OCI-LY1 (cell line): ENCODE data around the gene ENOX2.

Experiments used
- EZH2 ChIP-seq: fragments of 200-600 bp; sonication (generic), shearing (Covaris generic); IDR thresholded peaks from 2 replicates; pipeline ENCODE4 v1.8.0; 2017; ENCODE audit warnings: borderline replicate concordance, mixed run types, mild to moderate bottlenecking, antibody characterized with exemption, low read length, moderate library complexity, mixed read lengths
- TF ChIP-seq, protein P1 (sequence below): fragments of 200-600 bp; sonication (generic), shearing (Covaris generic); IDR thresholded peaks from 2 replicates; pipeline ENCODE4 v1.5.1; 2017; ENCODE audit warnings: mild to moderate bottlenecking, antibody characterized with exemption, low read length, moderate library complexity, mixed read lengths

DNA sequence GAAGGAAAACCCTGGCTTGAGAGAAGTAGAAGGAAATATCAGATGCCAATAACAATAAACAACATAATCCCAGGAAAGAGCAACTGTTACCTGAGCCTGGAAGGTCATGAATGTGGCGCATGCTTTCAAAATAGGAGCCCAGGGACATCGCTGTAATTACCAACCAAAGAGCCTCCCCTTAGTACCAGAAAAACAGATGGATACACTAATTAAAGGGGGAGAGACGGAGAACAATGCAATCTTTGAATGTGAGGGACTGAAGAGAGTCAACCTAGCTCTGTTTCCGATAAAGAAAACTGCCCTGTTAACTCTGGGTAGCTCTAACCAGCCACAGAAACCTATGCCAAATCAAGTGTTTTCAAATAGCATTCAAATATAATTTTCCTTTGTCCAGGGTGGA is 161.4 kb downstream of the ENOX2 start:
- TF ChIP-seq, protein P1, sequence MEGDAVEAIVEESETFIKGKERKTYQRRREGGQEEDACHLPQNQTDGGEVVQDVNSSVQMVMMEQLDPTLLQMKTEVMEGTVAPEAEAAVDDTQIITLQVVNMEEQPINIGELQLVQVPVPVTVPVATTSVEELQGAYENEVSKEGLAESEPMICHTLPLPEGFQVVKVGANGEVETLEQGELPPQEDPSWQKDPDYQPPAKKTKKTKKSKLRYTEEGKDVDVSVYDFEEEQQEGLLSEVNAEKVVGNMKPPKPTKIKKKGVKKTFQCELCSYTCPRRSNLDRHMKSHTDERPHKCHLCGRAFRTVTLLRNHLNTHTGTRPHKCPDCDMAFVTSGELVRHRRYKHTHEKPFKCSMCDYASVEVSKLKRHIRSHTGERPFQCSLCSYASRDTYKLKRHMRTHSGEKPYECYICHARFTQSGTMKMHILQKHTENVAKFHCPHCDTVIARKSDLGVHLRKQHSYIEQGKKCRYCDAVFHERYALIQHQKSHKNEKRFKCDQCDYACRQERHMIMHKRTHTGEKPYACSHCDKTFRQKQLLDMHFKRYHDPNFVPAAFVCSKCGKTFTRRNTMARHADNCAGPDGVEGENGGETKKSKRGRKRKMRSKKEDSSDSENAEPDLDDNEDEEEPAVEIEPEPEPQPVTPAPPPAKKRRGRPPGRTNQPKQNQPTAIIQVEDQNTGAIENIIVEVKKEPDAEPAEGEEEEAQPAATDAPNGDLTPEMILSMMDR: no peak
- TF ChIP-seq EZH2: no peak
